Memory B cell (primary cell): ENCODE measurements around the gene KLHL29.

ENCODE experiments used
- ATAC-seq: fragments of 150-1000 bp; cut with Tn5 transposase; 2 replicates; pipeline ENCODE4 v1.10.0; 2021; ENCODE audit warnings: low read depth, mild to moderate bottlenecking, moderate library complexity
- DNase-seq, 2 donors: peaks; one replicate each; pipeline ENCODE4 v3.0.0; 2022; ENCODE audit warnings: low spot score in 2 of 2
- H3K27ac Mint-ChIP-seq: one replicate; pipeline ENCODE4 v1.8.0; 2022; ENCODE audit warnings: mild to moderate bottlenecking, moderate library complexity, mixed read lengths
- H3K27me3 Mint-ChIP-seq: one replicate; pipeline ENCODE4 v1.8.0; 2022; ENCODE audit warnings: mixed read lengths
- H3K36me3 Mint-ChIP-seq: one replicate; pipeline ENCODE4 v1.8.0; 2022; ENCODE audit warnings: mild to moderate bottlenecking, mixed read lengths
- H3K4me1 Mint-ChIP-seq: one replicate; pipeline ENCODE4 v1.8.0; 2022; ENCODE audit warnings: mixed read lengths
- H3K4me3 Mint-ChIP-seq: one replicate; pipeline ENCODE4 v1.8.0; 2022; ENCODE audit warnings: mild to moderate bottlenecking, moderate library complexity, mixed read lengths
- H3K9me3 Mint-ChIP-seq: one replicate; pipeline ENCODE4 v1.8.0; 2022; ENCODE audit warnings: mixed read lengths

KLHL29 gene

GRCh38 chr2:23588106-23588505 is 203.1 kb downstream of the KLHL29 start:
- Mint-ChIP-seq H3K36me3 (peaks cover 6% of the 10 kb centered on the region), H3K9me3 (no peaks in the 10 kb centered on the region), H3K4me1 (peaks cover 3% of the 10 kb centered on the region), H3K27ac (no peak overlapping the region), H3K4me3 (no peak overlapping the region), H3K27me3 (peaks cover 2% of the 10 kb centered on the region)
- ATAC-seq (no peak), DNase-seq (no peak)

DNA sequence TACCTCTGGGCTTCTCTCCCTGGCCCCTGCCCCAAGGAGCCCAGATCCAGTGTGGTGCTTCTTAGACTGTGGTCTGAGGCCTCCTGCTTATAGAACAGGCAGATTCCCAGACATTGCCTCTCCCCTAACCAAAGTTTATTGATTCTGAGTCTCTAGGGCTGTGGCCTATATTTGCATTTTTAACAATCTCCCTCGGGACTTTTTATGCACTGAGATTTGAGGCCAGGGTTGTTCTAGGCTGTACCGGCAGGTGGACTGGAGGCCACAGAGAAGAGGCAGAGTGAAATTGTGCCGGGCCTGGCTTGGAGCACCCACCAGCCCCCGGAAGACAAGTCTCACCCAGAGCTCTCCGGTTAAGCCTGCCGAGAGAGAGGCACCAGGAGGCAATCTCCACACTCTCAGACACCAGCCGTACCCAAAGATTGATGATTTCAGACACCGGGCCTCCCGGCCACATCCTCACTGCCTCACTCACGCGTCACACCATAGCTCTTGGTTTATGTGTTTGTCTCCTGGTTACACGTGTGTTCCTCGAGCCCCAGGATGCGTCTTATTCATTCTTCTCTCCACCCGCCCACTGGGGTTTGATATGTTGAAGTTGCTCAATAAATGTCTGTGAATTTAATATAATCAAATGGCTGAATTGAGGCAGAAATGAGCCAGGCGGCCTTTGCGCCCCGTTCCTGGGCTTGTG is 203.7 kb downstream of the KLHL29 start:
- DNase-seq = no peak

DNA sequence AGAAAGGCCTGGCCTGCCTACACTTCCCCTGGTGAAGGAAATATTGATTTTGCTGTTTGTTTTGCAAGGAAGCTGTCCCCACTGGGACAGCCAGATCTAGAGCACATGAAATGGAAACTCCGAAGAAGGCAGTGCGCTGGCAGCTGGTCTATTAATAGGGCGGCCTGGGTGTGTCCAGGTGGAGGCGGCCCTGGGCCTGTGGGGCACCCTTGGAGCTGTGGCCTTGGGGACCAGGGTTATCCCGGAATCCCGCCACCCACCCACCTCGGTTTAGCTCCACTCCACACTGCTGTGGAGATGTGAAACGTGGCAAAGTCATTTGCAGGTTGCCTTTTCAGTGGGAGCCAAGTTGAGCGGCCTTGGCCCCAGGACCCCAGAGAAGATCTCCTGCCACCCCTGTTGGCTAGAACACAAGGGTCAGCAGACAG is 204.3 kb downstream of the KLHL29 start:
- Mint-ChIP-seq H3K36me3 (peaks cover 6% of the 10 kb centered on the region), H3K27ac (no peak overlapping the region), H3K4me3 (no peak overlapping the region), H3K9me3 (no peaks in the 10 kb centered on the region), H3K27me3 (peaks cover 2% of the 10 kb centered on the region), H3K4me1 (peaks cover 3% of the 10 kb centered on the region)
- ATAC-seq (no peak), DNase-seq (no peak)

More for the DNA sequence above, 203.7 kb downstream of the KLHL29 start:
- peaks cover 6% of the 10 kb centered on the region for H3K36me3 Mint-ChIP-seq
- H3K4me1 Mint-ChIP-seq = peaks cover 3% of the 10 kb centered on the region
- H3K9me3 Mint-ChIP-seq = no peaks in the 10 kb centered on the region
- H3K27me3 Mint-ChIP-seq = peaks cover 2% of the 10 kb centered on the region
- no peak for ATAC-seq
- no peak overlapping the region for H3K4me3 Mint-ChIP-seq
- no peak overlapping the region for H3K27ac Mint-ChIP-seq

GRCh38 chr2:23589739-23590138 is 204.8 kb downstream of the KLHL29 start:
- Mint-ChIP-seq H3K4me3 (no peak overlapping the region), H3K4me1 (peaks cover 3% of the 10 kb centered on the region), H3K27me3 (peaks cover 2% of the 10 kb centered on the region), H3K27ac (no peak overlapping the region), H3K36me3 (peaks cover 6% of the 10 kb centered on the region), H3K9me3 (no peaks in the 10 kb centered on the region)
- ATAC-seq = no peak
- DNase-seq = no peak

DNA sequence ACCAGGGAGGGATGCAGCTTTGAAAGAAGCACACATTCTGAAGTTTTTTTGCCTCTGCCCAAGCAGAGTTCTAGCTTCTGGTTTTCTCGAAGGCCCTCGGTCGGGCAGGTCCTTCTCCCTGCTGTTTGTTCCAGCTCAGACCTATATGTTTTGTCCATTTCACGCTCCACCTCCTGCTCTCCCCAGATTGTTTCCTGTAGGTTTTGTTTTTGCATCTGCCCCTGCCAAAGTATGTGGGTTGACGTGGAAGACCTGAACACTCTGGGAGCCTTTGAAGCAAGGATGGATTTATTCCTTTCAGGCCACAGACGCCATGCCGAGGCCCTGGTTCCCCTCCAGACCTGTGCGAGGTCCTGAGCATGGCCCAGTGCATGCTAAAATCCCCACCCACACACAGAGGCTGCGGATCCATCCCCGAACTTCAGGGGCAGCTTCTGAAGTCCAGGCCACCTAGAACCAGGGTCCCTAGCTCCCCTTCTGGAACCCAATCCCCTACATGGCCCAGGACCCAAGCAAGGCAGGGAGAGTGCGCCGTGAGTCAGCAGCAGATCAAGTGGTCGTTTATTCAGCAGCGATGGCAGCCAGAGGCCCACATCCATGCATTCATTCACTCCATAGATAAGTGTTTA is 205.4 kb downstream of the KLHL29 start:
- peaks cover 2% of the 10 kb centered on the region for H3K27me3 Mint-ChIP-seq
- no peak for ATAC-seq

GRCh38 chr2:23591111-23591510 is 206.1 kb downstream of the KLHL29 start:
- Mint-ChIP-seq H3K27ac (no peak overlapping the region), H3K36me3 (peaks cover 6% of the 10 kb centered on the region), H3K9me3 (no peaks in the 10 kb centered on the region), H3K4me3 (no peak overlapping the region), H3K4me1 (peaks cover 3% of the 10 kb centered on the region), H3K27me3 (peaks cover 2% of the 10 kb centered on the region)
- DNase-seq (no peak), ATAC-seq (no peak)

More for the DNA sequence above, 205.4 kb downstream of the KLHL29 start:
- no peak overlapping the region for H3K4me3 Mint-ChIP-seq
- no peak overlapping the region for H3K27ac Mint-ChIP-seq
- no peak for DNase-seq
- H3K9me3 Mint-ChIP-seq = no peaks in the 10 kb centered on the region
- H3K4me1 Mint-ChIP-seq = peaks cover 3% of the 10 kb centered on the region
- H3K36me3 Mint-ChIP-seq = peaks cover 6% of the 10 kb centered on the region

- ATAC-seq (no peak), DNase-seq (no peak)
- Mint-ChIP-seq H3K9me3 (no peaks in the 10 kb centered on the region), H3K27me3 (peaks cover 2% of the 10 kb centered on the region), H3K4me3 (no peak overlapping the region), H3K4me1 (peaks cover 3% of the 10 kb centered on the region), H3K36me3 (peaks cover 6% of the 10 kb centered on the region), H3K27ac (no peak overlapping the region)
Measured at GRCh38 chr2:23592061-23592685, 207.2 kb downstream of the KLHL29 start.

DNA sequence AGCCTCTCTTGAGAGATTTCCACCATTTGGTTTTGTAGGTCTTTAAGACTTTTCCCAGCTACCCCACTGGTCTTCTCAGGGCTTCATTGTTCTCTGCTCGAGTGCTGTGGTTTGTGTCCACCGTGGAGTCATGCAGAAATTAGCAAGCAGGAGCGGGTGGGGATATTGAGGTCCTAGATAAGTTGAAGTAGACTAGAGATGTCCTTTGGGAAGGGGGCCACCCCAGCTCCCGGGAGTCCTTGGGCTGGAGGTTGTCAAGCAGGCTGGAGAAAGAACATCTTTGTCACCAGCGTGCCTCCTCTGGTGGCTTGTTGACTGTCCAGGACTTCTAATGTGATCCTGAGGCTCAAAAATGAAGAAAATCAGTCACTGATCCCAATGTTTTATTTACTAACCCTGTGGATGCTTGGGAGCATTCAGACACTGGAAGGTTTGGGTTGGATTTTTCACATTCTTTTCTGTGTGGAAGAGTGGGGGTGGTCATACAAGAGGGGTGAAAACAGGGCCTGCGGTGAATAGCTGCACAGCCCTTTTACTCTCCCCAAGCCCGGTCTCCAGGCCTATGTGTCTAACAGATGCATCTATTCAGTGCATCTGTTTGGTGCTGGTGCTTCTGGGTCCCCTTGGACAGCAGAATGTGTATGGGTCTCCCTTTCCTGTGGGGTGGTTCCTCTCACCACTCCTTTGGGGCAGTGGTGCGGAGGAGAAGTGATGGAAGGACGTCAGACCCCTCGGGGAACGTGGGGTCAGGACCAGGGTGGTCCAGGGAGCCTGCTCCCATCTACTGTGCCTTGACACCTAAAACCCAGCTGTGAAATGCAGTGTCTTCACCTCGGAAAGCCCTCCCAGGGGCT is 208.1 kb downstream of the KLHL29 start:
- Mint-ChIP-seq H3K36me3 (peaks cover 6% of the 10 kb centered on the region), H3K27ac (no peak overlapping the region), H3K4me1 (peaks cover 3% of the 10 kb centered on the region), H3K9me3 (no peaks in the 10 kb centered on the region), H3K4me3 (no peak overlapping the region), H3K27me3 (peaks cover 2% of the 10 kb centered on the region)
- DNase-seq (no peak), ATAC-seq (no peak)

- H3K9me3 Mint-ChIP-seq = no peaks in the 10 kb centered on the region
- H3K4me1 Mint-ChIP-seq = no peaks in the 10 kb centered on the region
- no peak overlapping the region for H3K4me3 Mint-ChIP-seq
- DNase-seq (no peak), ATAC-seq (no peak)
- no peak overlapping the region for H3K27ac Mint-ChIP-seq
- H3K27me3 Mint-ChIP-seq = peaks cover 2% of the 10 kb centered on the region
- H3K36me3 Mint-ChIP-seq = peaks cover 6% of the 10 kb centered on the region
Measured at GRCh38 chr2:23593752-23594459, 208.9 kb downstream of the KLHL29 start.

DNA sequence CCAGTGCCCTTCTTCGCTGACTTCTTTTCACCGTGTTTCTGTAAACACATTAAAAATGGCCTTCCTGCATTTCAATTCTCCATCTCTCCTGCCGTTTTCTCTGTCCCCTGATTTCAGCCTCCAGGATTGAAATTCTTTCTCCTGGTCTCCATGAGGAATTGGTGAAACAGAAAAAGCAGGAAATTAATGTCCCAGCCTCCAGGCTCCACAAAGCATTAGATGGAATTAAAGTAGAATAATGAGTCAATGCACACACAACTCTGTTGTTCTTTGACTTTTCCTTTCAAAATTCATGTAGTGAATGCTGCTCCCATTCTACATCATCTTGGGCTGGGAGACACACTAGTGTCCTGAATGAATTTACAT is 209.5 kb downstream of the KLHL29 start:
- Mint-ChIP-seq H3K9me3 (no peaks in the 10 kb centered on the region), H3K36me3 (peaks cover 6% of the 10 kb centered on the region), H3K27me3 (peaks cover 2% of the 10 kb centered on the region), H3K27ac (no peak overlapping the region), H3K4me3 (no peak overlapping the region), H3K4me1 (no peaks in the 10 kb centered on the region)
- ATAC-seq (no peak), DNase-seq (no peak)

DNA sequence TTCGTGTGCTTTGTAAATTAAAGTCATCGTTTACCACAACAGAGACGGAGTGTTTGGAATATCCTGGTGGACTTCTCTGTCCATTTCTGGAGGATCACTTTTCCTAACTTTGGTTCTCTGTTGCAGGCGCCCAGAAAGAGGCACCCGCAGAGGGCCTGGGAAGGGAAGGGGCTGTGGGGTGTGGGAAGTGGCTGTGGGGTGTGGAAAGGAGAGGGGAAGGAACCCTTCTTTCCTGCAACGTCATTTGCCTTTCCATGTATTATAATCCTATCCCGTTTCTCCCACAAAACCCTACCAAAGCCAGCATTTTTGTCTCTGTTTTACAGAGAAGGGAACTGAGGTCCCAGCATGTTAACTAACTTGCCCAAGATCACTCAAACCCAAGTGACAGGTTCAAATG is 210.0 kb downstream of the KLHL29 start:
- DNase-seq = no peak
- Mint-ChIP-seq H3K27me3 (peaks cover 2% of the 10 kb centered on the region), H3K4me1 (no peaks in the 10 kb centered on the region), H3K36me3 (peaks cover 6% of the 10 kb centered on the region), H3K4me3 (no peak overlapping the region), H3K9me3 (no peaks in the 10 kb centered on the region), H3K27ac (no peak overlapping the region)
- no peak for ATAC-seq

DNA sequence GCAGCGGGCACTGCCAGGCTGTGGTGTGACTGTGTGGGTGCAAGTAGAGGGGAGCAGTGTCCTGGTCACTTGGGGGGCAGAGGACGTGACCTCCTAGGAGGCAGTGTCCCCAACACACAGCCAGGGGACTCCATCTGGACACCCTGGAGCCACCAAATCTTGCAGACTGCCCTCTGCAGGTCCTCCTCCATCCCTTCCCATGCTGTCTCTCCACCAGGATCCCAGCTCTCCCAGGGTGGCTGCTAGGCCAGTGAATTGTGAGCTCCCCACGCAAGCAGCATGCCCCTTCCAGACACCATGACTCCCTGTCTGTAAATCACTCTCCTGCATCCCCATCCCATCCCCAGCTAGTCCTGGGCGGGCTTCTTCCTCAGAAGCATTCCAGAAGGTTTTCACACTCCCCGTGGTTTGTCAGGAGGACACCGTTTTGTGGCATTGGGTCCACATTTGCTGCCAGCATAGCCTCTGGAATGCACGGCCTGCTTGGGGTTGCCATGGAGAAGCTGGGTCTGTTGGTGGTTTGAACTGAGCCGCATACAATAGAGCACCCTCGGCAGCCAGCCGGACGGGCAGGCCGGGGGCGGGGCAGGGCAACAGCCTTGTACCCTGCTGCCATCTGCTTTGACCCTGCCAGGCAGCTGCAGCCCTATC is 210.7 kb downstream of the KLHL29 start:
- DNase-seq (no peak), ATAC-seq (no peak)
- H3K4me3 Mint-ChIP-seq = no peak overlapping the region
- H3K27ac Mint-ChIP-seq = no peak overlapping the region
- peaks cover 2% of the 10 kb centered on the region for H3K27me3 Mint-ChIP-seq
- H3K4me1 Mint-ChIP-seq = no peaks in the 10 kb centered on the region
- H3K36me3 Mint-ChIP-seq = peaks cover 2% of the 10 kb centered on the region
- H3K9me3 Mint-ChIP-seq = no peaks in the 10 kb centered on the region

DNA sequence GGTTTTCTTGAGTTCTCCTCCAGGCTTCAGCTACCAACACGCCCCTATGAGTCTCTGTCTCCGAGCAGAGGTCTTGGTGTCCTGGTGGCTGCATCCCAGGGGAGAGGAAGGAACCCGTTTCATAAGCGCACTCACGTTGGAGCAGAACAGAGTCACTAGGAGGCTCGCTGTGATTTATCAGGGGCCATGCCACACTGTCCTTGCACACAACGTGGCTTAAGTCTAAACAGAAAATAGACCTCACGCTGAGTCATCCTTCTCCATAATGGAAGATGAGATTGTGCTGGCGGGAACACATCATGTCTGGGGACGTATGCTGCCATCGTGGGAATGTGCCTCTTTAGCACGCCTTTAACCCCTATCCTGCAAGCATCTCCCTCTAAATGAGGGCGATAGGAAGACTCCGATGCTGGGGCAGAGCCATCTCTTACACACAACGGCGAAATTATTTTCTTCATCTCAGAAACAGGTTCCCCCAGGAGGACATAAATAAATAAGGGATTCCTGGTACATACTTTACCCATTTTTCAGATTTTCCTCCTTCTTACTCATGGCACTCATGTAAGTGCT is 211.4 kb downstream of the KLHL29 start:
- Mint-ChIP-seq H3K4me1 (no peaks in the 10 kb centered on the region), H3K27me3 (peaks cover 2% of the 10 kb centered on the region), H3K9me3 (no peaks in the 10 kb centered on the region), H3K4me3 (no peak overlapping the region), H3K36me3 (peaks cover 2% of the 10 kb centered on the region), H3K27ac (no peak overlapping the region)
- no peak for ATAC-seq
- DNase-seq = no peak
